ENCODE results near the gene OR2K2. TPM values are rescaled to one million over a fixed set of nuclear protein-coding genes. Genes with fewer than 3 reads are reported as not detected.

OR2K2 gene
- total RNA-seq, 1 donor from 2014 or later, result not detected

Other genes with a start within 250 kb of the OR2K2 start
- gene ECPAS, start 154.2 kb upstream of the OR2K2 start, total RNA-seq, result 115 TPM
- 5.8 TPM for gene ZNF483, start 195.0 kb upstream of the OR2K2 start, total RNA-seq